ENCODE data around the gene PAX1.

GRCh38 chr20:21677261-21677660 is 28.2 kb upstream of the PAX1 start:
- TF ChIP-seq CTCF (IDR thresholded peaks at IDR 0.05) (no peak), POLR2A (IDR thresholded peaks at IDR 0.05) (no peak)

All from adrenal gland (tissue), 5 donors.